Left cardiac atrium (tissue), 4 donors: ENCODE results near the gene SCFD2. TPM values are rescaled to one million over a fixed set of nuclear protein-coding genes. Genes with fewer than 3 reads are reported as not detected.

Experiments
- ATAC-seq, 2 donors: fragments of 200-7000 bp; cut with Tn5 transposase; one replicate each; pipeline ENCODE4 v1.9.1; 2020; ENCODE audit warnings: mild to moderate bottlenecking in 2 of 2, moderate library complexity in 2 of 2
- DNase-seq: peaks from one replicate; pipeline ENCODE4 v3.0.0-alpha.2; 2020
- intact Hi-C, 2 donors: fragments of 100-400 bp; cut with DNase I; formaldehyde crosslinking; loops; one replicate each; pipeline versions ENCODE4 v1.14.1 to v1.15.1; 2022 to 2023
- total RNA-seq, 2 donors: library from RNA; stranded (reverse); fragmentation: NEBNext Ultra II Directional; extraction: Animal tissue kit (Norgen Biotek cat#: 25700); gene quantifications; one replicate each; pipeline ENCODE4 v1.2.1, GENCODE V29; 2021
- donor health status: DM: no; HTN: yes; CAD: no.
- donor health status: DM: no; HTN: yes; CAD: no; lungs with severe emphysema.
- donor health status: DM: yes; HTN: yes; CAD: no.
- donor health status: Dilated cardiomyopathy.

Gene SCFD2
- total RNA-seq, 2 donors from 2014 or later: 9.3 to 13.8 TPM

GRCh38 chr4:52964561-52965101, 401.2 kb downstream of the SCFD2 start:
- no peak for ATAC-seq
- intact Hi-C loops: no loop called here
- no peak for DNase-seq

- DNase-seq (no peak), ATAC-seq (no peak)
- intact Hi-C loops: no loop called here
Observed at GRCh38 chr4:52964011-52964410, 401.9 kb downstream of the SCFD2 start.

GRCh38 chr4:52962721-52963120, 403.1 kb downstream of the SCFD2 start:
- no peak for ATAC-seq
- DNase-seq: no peak
- intact Hi-C loops: no loop called here

- DNase-seq (no peak), ATAC-seq (no peak)
- intact Hi-C loops: no loop called here
Observed at GRCh38 chr4:52961666-52962412, 404.0 kb downstream of the SCFD2 start.

GRCh38 chr4:52959541-52959940, 406.3 kb downstream of the SCFD2 start:
- ATAC-seq: no peak
- intact Hi-C loops: loop anchor here in 1 of 2 donors (5.0 to 10.0 kb wide), 2 partner anchors 47 to 245 kb away; no protein-coding TSS in a partner anchor
- no peak for DNase-seq

GRCh38 chr4:52957835-52958631, 407.8 kb downstream of the SCFD2 start:
- ATAC-seq: peak in 1 of 2 donors; percentile 67
- no peak for DNase-seq
- intact Hi-C loops: loop anchor here in 1 of 2 donors (5.0 to 10.0 kb wide), 2 partner anchors 46 to 243 kb away; no protein-coding TSS in a partner anchor

- ATAC-seq: peak; percentile 66 to 73
- intact Hi-C loops: loop anchor here in 1 of 2 donors (5.0 to 10.0 kb wide), 2 partner anchors 45 to 242 kb away; no protein-coding TSS in a partner anchor
- DNase-seq: no peak
Observed at GRCh38 chr4:52957220-52957686, 408.6 kb downstream of the SCFD2 start.

GRCh38 chr4:52956691-52957090, 409.2 kb downstream of the SCFD2 start:
- intact Hi-C loops: loop anchor here in 1 of 2 donors (5.0 to 10.0 kb wide), 2 partner anchors 44 to 242 kb away; no protein-coding TSS in a partner anchor
- DNase-seq: no peak
- no peak for ATAC-seq

GRCh38 chr4:52954560-52955170, 411.2 kb downstream of the SCFD2 start:
- intact Hi-C loops: loop anchor here in 1 of 2 donors (5.0 to 10.0 kb wide), 2 partner anchors 42 to 240 kb away; no protein-coding TSS in a partner anchor
- ATAC-seq (no peak), DNase-seq (no peak)

GRCh38 chr4:52952540-52952939, 413.3 kb downstream of the SCFD2 start:
- ATAC-seq: no peak
- DNase-seq: no peak
- intact Hi-C loops: loop anchor here in 1 of 2 donors (10.0 kb wide), 1 partner anchor 238 kb away; no protein-coding TSS in a partner anchor

- intact Hi-C loops: loop anchor here in 1 of 2 donors (10.0 kb wide), 1 partner anchor 236 kb away; no protein-coding TSS in a partner anchor
- ATAC-seq (no peak), DNase-seq (no peak)
Observed at GRCh38 chr4:52951016-52951415, 414.8 kb downstream of the SCFD2 start.

- intact Hi-C loops: loop anchor here in 1 of 2 donors (10.0 kb wide), 1 partner anchor 235 kb away; no protein-coding TSS in a partner anchor
- no peak for ATAC-seq
- DNase-seq: no peak
Observed at GRCh38 chr4:52950226-52950625, 415.6 kb downstream of the SCFD2 start.

GRCh38 chr4:52949336-52949735, 416.5 kb downstream of the SCFD2 start:
- no peak for DNase-seq
- no peak for ATAC-seq
- intact Hi-C loops: loop anchor here in 1 of 2 donors (10.0 kb wide), 1 partner anchor 75 kb away; no protein-coding TSS in a partner anchor

GRCh38 chr4:52948057-52948423, 417.8 kb downstream of the SCFD2 start:
- DNase-seq (no peak), ATAC-seq (no peak)
- intact Hi-C loops: loop anchor here in 1 of 2 donors (10.0 kb wide), 1 partner anchor 73 kb away; no protein-coding TSS in a partner anchor

GRCh38 chr4:52947401-52948056, 418.3 kb downstream of the SCFD2 start:
- DNase-seq (no peak), ATAC-seq (no peak)
- intact Hi-C loops: loop anchor here in 1 of 2 donors (10.0 kb wide), 1 partner anchor 73 kb away; no protein-coding TSS in a partner anchor

GRCh38 chr4:52946855-52947254, 419.0 kb downstream of the SCFD2 start:
- ATAC-seq: peak; percentile 90 to 93
- DNase-seq: no peak
- intact Hi-C loops: loop anchor here in 1 of 2 donors (10.0 kb wide), 1 partner anchor 72 kb away; no protein-coding TSS in a partner anchor

GRCh38 chr4:52945982-52946381, 419.9 kb downstream of the SCFD2 start:
- ATAC-seq: no peak
- intact Hi-C loops: loop anchor here in 1 of 2 donors (10.0 kb wide), 1 partner anchor 71 kb away; no protein-coding TSS in a partner anchor

More at GRCh38 chr4:52945982-52946381, 419.9 kb downstream of the SCFD2 start:
- no peak for DNase-seq
